Measurements from ENCODE around the gene CLSTN2.

CLSTN2 gene

GRCh38 chr3:140097874-140098635, 163.1 kb downstream of the CLSTN2 start:
- no peak for DNase-seq

- DNase-seq = no peak
Measured at GRCh38 chr3:140100479-140100878, 165.5 kb downstream of the CLSTN2 start.

GRCh38 chr3:140103166-140103565, 168.2 kb downstream of the CLSTN2 start:
- no peak for DNase-seq

GRCh38 chr3:140103986-140104645, 169.1 kb downstream of the CLSTN2 start:
- no peak for DNase-seq

GRCh38 chr3:140113996-140114788, 179.2 kb downstream of the CLSTN2 start:
- no peak for DNase-seq

GRCh38 chr3:140114789-140115080, 179.8 kb downstream of the CLSTN2 start:
- no peak for DNase-seq

- no peak for DNase-seq
Measured at GRCh38 chr3:140117096-140117526, 182.1 kb downstream of the CLSTN2 start.

GRCh38 chr3:140122183-140122582, 187.2 kb downstream of the CLSTN2 start:
- DNase-seq = no peak

- DNase-seq = no peak
Measured at GRCh38 chr3:140128217-140128616, 193.2 kb downstream of the CLSTN2 start.

- no peak for DNase-seq
Measured at GRCh38 chr3:140128631-140129030, 193.6 kb downstream of the CLSTN2 start.

GRCh38 chr3:140129768-140130284, 194.8 kb downstream of the CLSTN2 start:
- no peak for DNase-seq

GRCh38 chr3:140131895-140132294, 196.9 kb downstream of the CLSTN2 start:
- DNase-seq = no peak

GRCh38 chr3:140134231-140134965, 199.4 kb downstream of the CLSTN2 start:
- DNase-seq = no peak

GRCh38 chr3:140135461-140135860, 200.5 kb downstream of the CLSTN2 start:
- DNase-seq = no peak

GRCh38 chr3:140143367-140144069, 208.5 kb downstream of the CLSTN2 start:
- DNase-seq = no peak

GRCh38 chr3:140145528-140145927, 210.5 kb downstream of the CLSTN2 start:
- DNase-seq = no peak

- no peak for DNase-seq
Measured at GRCh38 chr3:140146668-140147067, 211.7 kb downstream of the CLSTN2 start.

GRCh38 chr3:140147965-140148490, 213.0 kb downstream of the CLSTN2 start:
- DNase-seq = no peak

GRCh38 chr3:140148824-140149390, 213.9 kb downstream of the CLSTN2 start:
- no peak for DNase-seq

- no peak for DNase-seq
Measured at GRCh38 chr3:140151321-140151720, 216.3 kb downstream of the CLSTN2 start.

- no peak for DNase-seq
Measured at GRCh38 chr3:140152851-140153639, 218.1 kb downstream of the CLSTN2 start.

All from activated CD8-positive, alpha-beta memory T cell treated with anti-CD3 and anti-CD28 coated beads for 24 hours (primary cell).